ENCODE measurements around the gene SCLT1. TPM values are rescaled to one million over a fixed set of nuclear protein-coding genes. Genes with fewer than 3 reads are reported as not detected.

Gene SCLT1
- total and polyA plus RNA-seq, 2 of the 8 experiments (the other 6 are each of a cell fraction or from before 2014, with no cell fraction given): 4.8 to 13.1 TPM

GRCh38 chr4:128980816-128981326 lies 112.5 kb downstream of the SCLT1 start:
- Histone ChIP-seq H2BK5ac (ENCODE audit: low read depth, low read length) (no peak overlapping the region), H2BK15ac (ENCODE audit: low read length) (no peak overlapping the region), H3K23ac (ENCODE audit: insufficient read length) (no peak overlapping the region), H4K8ac (ENCODE audit: extremely low read depth, insufficient read depth, low read length) (no peak overlapping the region), H3K27ac (ENCODE audit: low read depth, low read length) (no peak overlapping the region), H2BK120ac (replicated peaks; ENCODE audit: low read depth, low read length) (no peak overlapping the region), H3K36me3 (ENCODE audit: control insufficient read depth in 2 of 4, insufficient read depth in 4 of 4, low read length in 3 of 4) (no peaks in the 10 kb centered on the region), H3K4ac (replicated peaks; ENCODE audit: insufficient read length, low read depth, low read length) (no peak overlapping the region), H4K91ac (replicated peaks; ENCODE audit: insufficient read length, low read length) (no peak overlapping the region), H4K20me1 (replicated peaks in 1 of 2; ENCODE audit: control insufficient read depth in 1 of 2, insufficient read depth in 2 of 2, low read length in 2 of 2) (peaks cover 0 to 1% of the 10 kb centered on the region in 2 experiments), H4K5ac (ENCODE audit: insufficient read length, low read depth, low read length) (no peak overlapping the region), H3K4me1 (replicated peaks in 1 of 4; ENCODE audit: control insufficient read depth in 3 of 4, insufficient read depth in 4 of 4, low read length in 3 of 4) (no peaks in the 10 kb centered on the region), H3K9me3 (ENCODE audit: insufficient read depth in 2 of 2, low read depth in 1 of 2, low read length in 1 of 2) (no peaks in the 10 kb centered on the region), H2BK12ac (ENCODE audit: low read depth, low read length) (no peak overlapping the region), H3K27me3 (replicated peaks in 1 of 4; ENCODE audit: control insufficient read depth in 3 of 4, extremely low read depth in 1 of 4, insufficient read depth in 3 of 4, low read length in 3 of 4) (peaks cover 0 to 1% (median 0%) of the 10 kb centered on the region in 4 experiments; a peak in 1 of 7 replicates), H3K4me2 (ENCODE audit: insufficient read depth in 1 of 2, low read depth in 2 of 2, low read length in 2 of 2) (no peak overlapping the region), H3K4me3 (ENCODE audit: extremely low read depth in 1 of 4, insufficient read depth in 2 of 4, low read depth in 3 of 4, low read length in 4 of 4) (no peak overlapping the region), H2BK20ac (ENCODE audit: low read length) (no peak overlapping the region), H3K9ac (replicated peaks in 1 of 4; ENCODE audit: extremely low read depth in 1 of 4, low read depth in 3 of 4, low read length in 3 of 4) (no peak overlapping the region), H2AFZ (ENCODE audit: low read length) (no peak overlapping the region), H3K79me2 (ENCODE audit: control insufficient read depth in 1 of 2, insufficient read depth in 2 of 2, low read length in 2 of 2) (no peaks in the 10 kb centered on the region), H2AK5ac (ENCODE audit: low read depth, low read length) (no peak overlapping the region), H3K14ac (ENCODE audit: insufficient read length) (no peak overlapping the region), H3K56ac (replicated peaks; ENCODE audit: insufficient read length, low read depth, low read length) (no peak overlapping the region), H3K79me1 (ENCODE audit: low read depth, low read length) (no peaks in the 10 kb centered on the region), H3K18ac (ENCODE audit: extremely low read depth, low read length) (no peak overlapping the region), H3K23me2 (ENCODE audit: low read depth, low read length) (no peaks in the 10 kb centered on the region)
- CTCF ChIA-PET (ENCODE audit: partially characterized antibody): no interaction called here
- FAIRE-seq (no peak), DNase-seq (ENCODE audit: low read depth in 1 of 2, low spot score in 2 of 2) (no peak)
- WGBS, 2 experiments (ENCODE audit: extremely low coverage in 1 of 2, insufficient coverage in 1 of 2, insufficient read length in 1 of 2, insufficient replicate concordance in 2 of 2, low coverage in 1 of 2, low lambda C conversion rate in 2 of 2, missing lambda C conversion rate in 1 of 2): 46% methylated on average over 1 of the region's 1 CpG; no CpG with 5 or more reads in 1 of the 2 experiments
- POLR2A ChIA-PET (ENCODE audit: partially characterized antibody): interaction anchor here (0.7 kb wide), 1 partner anchor 287 kb away, joined by 3 read pairs; no protein-coding TSS in a partner anchor
- TF ChIP-seq CBX8 (IDR thresholded peaks at IDR 0.05; ENCODE audit: borderline replicate concordance, low read depth, low read length) (no peak), MAX (IDR thresholded peaks at IDR 0.05) (no peak), RXRA (IDR thresholded peaks at IDR 0.05; ENCODE audit: insufficient read depth, low read depth, low read length) (no peak), GABPA (IDR thresholded peaks at IDR 0.05; ENCODE audit: borderline replicate concordance, insufficient read depth, low read length) (no peak), CTCF (IDR thresholded peaks at IDR 0.05; ENCODE audit: control extremely low read depth in 1 of 3, insufficient read depth in 1 of 3, low read depth in 1 of 3, low read length in 3 of 3) (no peak), GTF2F1 (IDR thresholded peaks at IDR 0.05; ENCODE audit: borderline replicate concordance, low read depth, low read length) (no peak), NANOG (IDR thresholded peaks at IDR 0.05; ENCODE audit: insufficient read depth, low read depth, low read length, poor library complexity, severe bottlenecking) (no peak), SIN3A (conservative IDR thresholded peaks at IDR 0.05 in 1 of 2, IDR thresholded peaks at IDR 0.05 in 1 of 2; ENCODE audit: low read depth in 1 of 2, low read length in 2 of 2) (no peak), SP4 (IDR thresholded peaks at IDR 0.05; ENCODE audit: low read length) (no peak), SP2 (IDR thresholded peaks at IDR 0.05; ENCODE audit: low read length) (no peak), MAFK (IDR thresholded peaks at IDR 0.05; ENCODE audit: low read depth, low read length) (no peak)

Data from H1 (cell line).